Measurements from ENCODE around the gene NHSL2.

NHSL2 gene

DNA sequence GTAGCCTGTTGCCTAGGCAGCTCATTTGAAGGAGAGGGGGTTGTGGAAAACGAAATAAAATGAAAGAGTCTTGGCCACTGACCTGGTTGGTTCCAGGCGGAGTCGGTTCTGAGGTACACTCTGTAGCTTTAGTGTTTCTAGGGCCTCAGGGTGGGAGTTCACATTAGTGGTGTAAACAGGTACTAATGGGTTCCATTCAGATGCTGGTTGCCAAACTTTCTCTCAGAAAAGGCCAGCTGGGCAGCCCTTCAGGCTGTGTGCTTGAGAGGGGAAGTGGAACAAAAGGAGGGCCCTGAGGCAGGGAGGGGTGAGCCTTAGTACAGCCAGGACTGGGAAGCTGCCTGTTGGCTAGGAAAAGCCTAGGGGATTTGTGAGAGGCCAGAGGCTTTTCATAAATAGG lies 24.8 kb downstream of the NHSL2 start:
- no peak for DNase-seq (ENCODE audit: low read depth)
- no peak overlapping the region for H3K4me3 ChIP-seq (ENCODE audit: low read depth, low read length)
- TF ChIP-seq, protein P1, sequence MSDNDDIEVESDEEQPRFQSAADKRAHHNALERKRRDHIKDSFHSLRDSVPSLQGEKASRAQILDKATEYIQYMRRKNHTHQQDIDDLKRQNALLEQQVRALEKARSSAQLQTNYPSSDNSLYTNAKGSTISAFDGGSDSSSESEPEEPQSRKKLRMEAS (IDR thresholded peaks at IDR 0.05; ENCODE audit: low read depth, low read length) = no peak

DNA sequence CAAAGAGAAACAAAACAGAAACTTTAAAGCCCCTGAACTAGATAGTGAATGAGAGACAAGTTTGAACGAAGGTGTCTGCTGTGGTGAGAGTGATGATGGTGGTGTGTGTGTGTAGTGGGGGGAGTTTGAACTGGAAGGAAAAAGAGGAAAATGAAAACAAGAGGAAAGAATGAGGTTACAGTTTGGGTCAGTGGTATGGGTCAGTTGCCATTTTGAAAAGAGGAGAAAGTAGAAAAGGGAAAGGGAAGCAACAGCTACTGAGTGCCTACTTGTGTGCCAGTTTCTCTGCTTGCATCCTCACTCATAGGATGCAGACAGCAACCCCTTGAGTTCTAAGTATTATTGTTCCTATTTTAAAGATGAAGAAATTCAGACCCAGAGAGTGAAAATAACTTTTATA lies 26.0 kb downstream of the NHSL2 start:
- H3K4me3 ChIP-seq (ENCODE audit: low read depth, low read length) = no peak overlapping the region
- TF ChIP-seq, protein P1 (IDR thresholded peaks at IDR 0.05; ENCODE audit: low read depth, low read length) = no peak
- TF ChIP-seq POLR2A (IDR thresholded peaks at IDR 0.05; ENCODE audit: extremely low read depth, insufficient read length) (no peak), MYC (IDR thresholded peaks at IDR 0.05; ENCODE audit: low read depth, low read length) (no peak)
- TF ChIP-seq, protein P2, sequence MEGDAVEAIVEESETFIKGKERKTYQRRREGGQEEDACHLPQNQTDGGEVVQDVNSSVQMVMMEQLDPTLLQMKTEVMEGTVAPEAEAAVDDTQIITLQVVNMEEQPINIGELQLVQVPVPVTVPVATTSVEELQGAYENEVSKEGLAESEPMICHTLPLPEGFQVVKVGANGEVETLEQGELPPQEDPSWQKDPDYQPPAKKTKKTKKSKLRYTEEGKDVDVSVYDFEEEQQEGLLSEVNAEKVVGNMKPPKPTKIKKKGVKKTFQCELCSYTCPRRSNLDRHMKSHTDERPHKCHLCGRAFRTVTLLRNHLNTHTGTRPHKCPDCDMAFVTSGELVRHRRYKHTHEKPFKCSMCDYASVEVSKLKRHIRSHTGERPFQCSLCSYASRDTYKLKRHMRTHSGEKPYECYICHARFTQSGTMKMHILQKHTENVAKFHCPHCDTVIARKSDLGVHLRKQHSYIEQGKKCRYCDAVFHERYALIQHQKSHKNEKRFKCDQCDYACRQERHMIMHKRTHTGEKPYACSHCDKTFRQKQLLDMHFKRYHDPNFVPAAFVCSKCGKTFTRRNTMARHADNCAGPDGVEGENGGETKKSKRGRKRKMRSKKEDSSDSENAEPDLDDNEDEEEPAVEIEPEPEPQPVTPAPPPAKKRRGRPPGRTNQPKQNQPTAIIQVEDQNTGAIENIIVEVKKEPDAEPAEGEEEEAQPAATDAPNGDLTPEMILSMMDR (IDR thresholded peaks at IDR 0.05; ENCODE audit: low read depth, low read length) = no peak
- no peak for DNase-seq (ENCODE audit: low read depth)

DNA sequence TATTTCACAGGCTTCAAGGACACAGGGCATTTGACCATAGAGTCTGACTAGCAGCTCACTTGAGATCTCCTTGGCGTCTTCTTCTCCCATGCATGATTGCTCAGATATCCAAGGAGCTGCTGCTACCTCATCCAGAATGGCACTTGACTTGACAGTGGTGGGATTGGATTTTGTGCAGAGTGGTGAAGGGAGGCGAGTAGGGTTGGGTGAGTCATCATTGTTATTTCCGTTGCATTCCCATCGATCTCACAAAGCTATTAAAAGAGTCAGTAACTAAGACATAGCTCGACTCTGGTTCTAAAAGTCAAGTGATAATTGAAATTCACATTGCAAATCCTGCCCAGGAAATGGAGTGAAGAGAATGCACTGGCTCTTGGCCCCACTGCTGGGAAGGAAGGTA lies 27.7 kb downstream of the NHSL2 start:
- DNase-seq (ENCODE audit: low read depth) = no peak
- H3K4me3 ChIP-seq (ENCODE audit: low read depth, low read length) = no peak overlapping the region
- TF ChIP-seq, protein P2 (IDR thresholded peaks at IDR 0.05; ENCODE audit: low read depth, low read length) = no peak
- no peak for TF ChIP-seq POLR2A (IDR thresholded peaks at IDR 0.05; ENCODE audit: extremely low read depth, insufficient read length)
- no peak for TF ChIP-seq MYC (IDR thresholded peaks at IDR 0.05; ENCODE audit: low read depth, low read length)
- TF ChIP-seq, protein P1 (IDR thresholded peaks at IDR 0.05; ENCODE audit: low read depth, low read length) = no peak

DNA sequence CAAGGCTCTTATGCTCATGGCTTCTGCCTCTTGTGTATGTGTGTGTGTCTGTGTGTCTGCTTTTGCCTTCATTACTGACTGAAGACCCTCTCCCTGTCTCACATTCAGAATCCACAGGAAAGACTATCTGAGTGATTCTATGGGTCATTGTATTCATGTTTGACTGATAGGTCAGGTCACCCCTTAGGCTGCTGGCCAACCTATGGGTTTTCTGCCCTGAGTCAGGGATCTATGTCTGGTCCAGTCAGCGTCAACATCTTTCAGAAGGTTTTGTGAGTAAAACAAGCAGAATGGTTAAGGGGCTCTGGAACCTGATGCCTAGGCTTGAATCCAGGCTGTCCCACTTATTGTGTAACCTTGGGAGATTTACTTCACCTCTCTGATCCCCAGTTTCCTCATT lies 30.5 kb downstream of the NHSL2 start:
- no peak for DNase-seq (ENCODE audit: low read depth)
- H3K4me3 ChIP-seq (ENCODE audit: low read depth, low read length) = no peak overlapping the region
- no peak for TF ChIP-seq POLR2A (IDR thresholded peaks at IDR 0.05; ENCODE audit: extremely low read depth, insufficient read length)
- TF ChIP-seq MYC (IDR thresholded peaks at IDR 0.05; ENCODE audit: low read depth, low read length) = no peak
- TF ChIP-seq, protein P1 (IDR thresholded peaks at IDR 0.05; ENCODE audit: low read depth, low read length) = no peak
- TF ChIP-seq, protein P2 (IDR thresholded peaks at IDR 0.05; ENCODE audit: low read depth, low read length) = no peak

DNA sequence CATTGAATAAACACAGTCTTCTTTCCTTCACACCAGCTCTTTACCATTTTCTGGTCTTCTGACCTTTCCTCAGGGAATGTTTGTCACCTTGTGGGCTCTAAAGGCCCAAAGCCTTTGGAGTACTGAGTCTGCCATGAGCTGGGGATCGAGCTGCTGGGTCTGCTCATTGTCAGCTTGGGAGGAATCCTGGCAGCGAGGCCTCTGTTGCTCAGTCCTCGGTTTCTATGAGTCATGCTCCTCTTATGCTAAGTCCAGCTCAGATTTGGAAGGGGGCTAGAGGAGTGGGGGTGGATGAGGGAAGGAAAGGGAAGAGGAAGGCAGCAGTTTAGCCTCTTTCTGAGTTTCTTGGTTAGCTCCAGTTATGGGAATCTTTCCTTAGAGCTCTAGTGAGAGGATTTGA lies 31.1 kb downstream of the NHSL2 start:
- TF ChIP-seq POLR2A (IDR thresholded peaks at IDR 0.05; ENCODE audit: extremely low read depth, insufficient read length) = no peak
- TF ChIP-seq, protein P1 (IDR thresholded peaks at IDR 0.05; ENCODE audit: low read depth, low read length) = no peak
- TF ChIP-seq, protein P2 (IDR thresholded peaks at IDR 0.05; ENCODE audit: low read depth, low read length) = no peak
- TF ChIP-seq MYC (IDR thresholded peaks at IDR 0.05; ENCODE audit: low read depth, low read length) = no peak
- no peak for DNase-seq (ENCODE audit: low read depth)
- no peak overlapping the region for H3K4me3 ChIP-seq (ENCODE audit: low read depth, low read length)

DNA sequence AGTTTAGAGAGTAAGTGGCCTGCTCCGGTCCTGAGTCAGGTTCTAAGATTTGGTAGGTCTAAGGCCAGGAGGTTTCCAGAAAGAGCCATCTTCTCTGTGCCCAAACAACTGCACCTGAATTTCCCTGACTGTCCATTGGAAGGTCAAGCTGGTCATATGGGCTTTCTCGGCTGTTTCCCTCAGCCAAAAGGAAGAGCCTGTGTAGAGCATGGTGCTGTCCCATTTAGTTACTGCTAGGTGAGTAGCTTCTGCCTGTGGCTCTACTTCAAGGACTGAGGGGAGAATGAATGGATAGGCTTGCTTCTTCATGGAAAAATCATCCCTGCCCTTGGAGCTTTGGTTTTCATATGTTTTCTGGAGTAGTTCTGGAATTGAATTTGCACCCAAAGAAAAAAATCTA lies 33.7 kb downstream of the NHSL2 start:
- TF ChIP-seq MYC (IDR thresholded peaks at IDR 0.05; ENCODE audit: low read depth, low read length) (no peak), POLR2A (IDR thresholded peaks at IDR 0.05; ENCODE audit: extremely low read depth, insufficient read length) (no peak)
- no peak for DNase-seq (ENCODE audit: low read depth)

DNA sequence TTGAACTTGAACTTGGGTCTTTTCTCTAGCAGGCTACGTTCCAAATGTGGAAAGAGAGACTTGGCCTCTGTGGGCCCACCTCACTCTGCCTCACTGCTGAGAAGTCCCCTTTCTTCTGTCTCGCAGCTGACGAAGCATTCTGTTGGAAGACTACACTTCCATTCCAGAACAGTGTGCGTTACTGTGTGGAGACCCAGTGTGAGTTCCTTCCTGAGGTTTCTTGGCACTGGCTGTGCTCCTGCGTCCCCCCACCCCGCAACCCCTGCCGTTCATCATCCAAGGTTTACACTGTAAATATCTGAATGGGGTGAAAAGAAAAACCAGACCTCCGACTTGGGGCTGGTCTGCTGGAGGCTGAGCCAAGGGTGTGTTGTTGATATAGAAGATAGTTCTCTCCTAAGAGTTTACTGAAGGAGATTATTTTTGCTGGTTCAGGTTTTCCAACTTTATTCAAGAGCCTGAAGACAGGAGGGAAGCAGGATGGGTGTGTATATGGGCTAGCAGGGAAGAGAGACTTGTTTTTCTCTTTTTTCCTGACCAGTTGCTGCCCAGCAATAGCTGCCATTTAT lies 34.7 kb downstream of the NHSL2 start:
- H3K4me3 ChIP-seq (ENCODE audit: low read depth, low read length) = no peak overlapping the region
- TF ChIP-seq, protein P2 (IDR thresholded peaks at IDR 0.05; ENCODE audit: low read depth, low read length) = no peak
- TF ChIP-seq, protein P1 (IDR thresholded peaks at IDR 0.05; ENCODE audit: low read depth, low read length) = no peak
- no peak for TF ChIP-seq MYC (IDR thresholded peaks at IDR 0.05; ENCODE audit: low read depth, low read length)
- TF ChIP-seq POLR2A (IDR thresholded peaks at IDR 0.05; ENCODE audit: extremely low read depth, insufficient read length) = no peak
- no peak for DNase-seq (ENCODE audit: low read depth)

More for the DNA sequence above, 33.7 kb downstream of the NHSL2 start:
- H3K4me3 ChIP-seq (ENCODE audit: low read depth, low read length) = no peak overlapping the region

All from NB4 (cell line).